GM21360 (cell line): ENCODE measurements around the gene BAIAP2L2.

Experiments used
- ATAC-seq: cut with Tn5 transposase; IDR thresholded peaks from one replicate; pipeline ENCODE4 v1.9.1; 2021; ENCODE audit warnings: mild to moderate bottlenecking, moderate library complexity; ENCODE audit not compliant: unreplicated experiment

BAIAP2L2 gene

DNA sequence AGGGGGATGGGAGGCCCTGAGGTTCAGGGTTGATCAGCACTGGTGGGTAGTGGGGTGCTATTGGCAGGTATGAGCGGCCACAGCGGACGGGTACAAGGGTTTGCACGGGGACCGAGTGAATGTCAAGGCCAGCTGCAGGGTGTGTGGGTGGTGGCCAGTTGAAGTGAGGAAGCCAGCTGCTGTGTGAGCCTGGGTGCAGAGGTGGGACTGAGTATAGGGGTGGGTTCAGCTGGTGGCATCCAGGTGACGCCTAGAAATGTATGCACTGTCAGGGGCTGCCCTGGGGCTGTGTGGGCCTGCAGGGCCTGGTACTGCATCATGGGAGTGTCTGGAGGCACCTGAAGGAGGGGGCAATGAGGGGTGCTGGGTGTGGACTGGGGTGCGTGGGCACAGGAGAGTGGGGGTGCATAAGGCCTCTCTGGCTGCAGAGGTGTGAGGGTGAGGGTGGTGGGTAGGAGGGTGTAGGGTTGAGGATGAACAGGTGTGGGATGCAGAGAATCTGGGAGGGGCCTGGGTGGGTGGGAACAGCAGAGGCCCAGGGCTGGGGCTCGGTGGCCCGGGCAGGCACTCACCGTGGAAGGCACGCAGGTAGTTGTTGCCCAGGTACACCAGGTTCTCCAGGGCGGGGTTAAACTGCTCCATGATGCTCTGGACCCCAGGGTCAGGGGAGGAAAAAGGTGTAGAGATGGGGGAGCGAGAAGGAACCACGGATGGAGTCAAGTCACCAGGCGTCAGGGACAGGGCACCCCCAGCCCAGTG lies 1.7 kb downstream of the BAIAP2L2 start:
- no peak for ATAC-seq

DNA sequence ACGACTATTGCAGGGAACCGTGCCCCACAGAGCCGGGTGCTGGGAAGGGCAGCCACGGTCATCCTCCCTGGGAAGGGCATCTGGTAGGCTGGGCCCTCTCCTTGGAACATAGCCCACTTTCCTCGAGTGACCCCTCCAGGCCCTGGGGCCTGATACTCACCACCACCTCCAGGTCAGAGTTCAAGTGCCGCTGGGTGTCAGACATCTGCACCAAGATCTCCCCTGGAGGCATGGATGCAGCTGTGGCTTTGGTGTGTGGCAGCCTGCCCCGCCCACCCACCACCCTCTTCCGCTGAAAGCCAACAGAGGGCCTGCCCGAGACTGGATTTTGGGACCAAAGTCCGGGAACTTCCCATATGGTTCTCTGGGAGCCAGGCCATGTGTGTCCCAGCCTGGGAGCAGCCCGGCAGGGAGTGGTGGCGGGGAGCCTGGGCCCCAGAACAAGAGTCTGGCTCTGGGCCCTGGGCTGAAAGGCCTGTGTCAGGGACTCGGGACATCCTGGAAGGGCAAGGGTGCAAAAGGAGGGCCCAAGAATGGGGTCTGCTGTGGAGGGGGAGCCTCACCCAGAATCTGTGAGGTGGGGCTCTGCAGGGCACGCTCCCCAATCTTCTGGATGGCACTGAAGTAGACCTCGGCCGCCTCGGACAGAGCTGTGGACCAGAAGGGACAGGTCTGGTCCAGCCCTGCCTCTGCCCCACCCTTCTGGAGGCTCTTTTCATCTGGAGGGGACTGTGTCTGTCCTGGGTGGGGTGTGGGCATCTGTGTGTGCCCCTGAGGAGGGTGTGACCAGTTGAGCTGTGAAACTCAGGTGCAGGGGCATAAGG lies 2.6 kb downstream of the BAIAP2L2 start:
- no peak for ATAC-seq

DNA sequence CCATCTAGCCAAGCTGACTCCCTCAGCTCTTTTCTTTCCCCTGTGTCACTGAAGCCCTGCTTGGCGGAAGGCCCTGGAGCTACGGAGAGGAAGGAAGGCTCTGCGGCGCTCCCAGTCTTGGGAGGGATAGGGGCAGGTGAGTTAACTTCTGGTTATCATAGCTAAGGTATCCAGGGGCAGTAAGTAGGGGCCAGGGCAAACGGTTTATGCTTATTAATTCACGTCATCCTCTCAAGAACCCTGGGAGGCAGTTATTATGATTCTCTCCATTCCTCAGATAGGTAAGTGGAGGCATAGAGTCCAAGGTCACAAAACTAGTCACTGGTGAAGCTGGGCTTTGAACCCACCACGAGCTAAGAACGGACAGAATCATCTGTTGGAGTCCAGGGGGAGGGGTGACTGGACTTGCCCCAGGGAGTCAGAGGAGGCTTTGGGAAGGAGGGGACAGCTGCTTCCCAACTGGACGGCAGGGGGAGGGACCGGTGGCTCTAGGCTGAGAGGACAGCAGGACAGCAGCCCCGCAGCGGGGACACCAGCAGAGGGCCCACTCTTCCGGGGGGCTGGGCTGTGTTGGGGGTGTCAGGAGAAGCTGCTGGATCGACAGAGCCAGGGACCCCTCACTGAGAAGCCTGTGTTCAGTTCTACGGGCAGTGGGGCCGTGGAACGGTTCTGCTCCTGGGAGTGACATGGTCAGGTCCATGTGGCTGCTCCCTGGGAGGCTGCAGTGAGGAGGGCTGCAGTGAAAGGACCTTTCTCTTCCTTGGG lies 3.5 kb downstream of the BAIAP2L2 start:
- no peak for ATAC-seq

DNA sequence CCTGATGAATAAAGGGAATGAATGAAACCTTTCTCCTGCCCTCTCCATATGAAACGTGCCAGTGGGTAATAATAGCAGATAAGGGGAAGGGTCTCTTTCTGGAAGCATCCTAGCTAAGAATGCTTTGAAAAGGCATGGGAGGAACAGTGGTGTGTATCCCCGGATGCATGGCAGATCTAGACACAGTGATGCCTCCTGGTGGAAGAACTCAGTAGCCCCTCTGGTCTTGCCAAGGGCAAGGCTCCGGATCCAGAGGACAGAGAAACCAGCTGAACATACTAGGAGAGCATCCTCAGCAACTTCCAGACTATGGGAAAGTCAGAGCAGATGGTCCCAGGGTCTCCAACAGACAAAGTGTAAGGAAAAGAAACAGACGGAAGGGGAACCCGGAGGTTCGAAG lies 6.4 kb downstream of the BAIAP2L2 start:
- ATAC-seq: no peak

DNA sequence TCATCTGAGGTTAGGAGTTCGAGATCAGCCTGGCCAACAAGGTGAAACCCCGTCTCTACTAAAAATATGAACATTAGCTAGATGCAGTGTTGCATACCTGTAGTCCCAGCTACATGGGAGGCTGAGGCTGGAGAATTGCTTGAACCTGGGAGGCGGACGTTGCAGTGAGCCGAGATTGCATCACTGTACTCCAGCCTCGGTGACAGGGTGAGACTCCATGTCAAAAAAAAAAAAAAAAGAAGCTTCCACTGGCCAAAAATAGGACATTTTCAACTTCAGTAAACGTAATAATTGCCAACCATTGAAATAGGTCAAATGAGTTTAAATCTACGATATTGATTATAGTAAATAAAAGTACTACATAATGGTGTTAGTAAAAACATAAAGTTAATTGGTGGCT lies 6.8 kb downstream of the BAIAP2L2 start:
- ATAC-seq: no peak

DNA sequence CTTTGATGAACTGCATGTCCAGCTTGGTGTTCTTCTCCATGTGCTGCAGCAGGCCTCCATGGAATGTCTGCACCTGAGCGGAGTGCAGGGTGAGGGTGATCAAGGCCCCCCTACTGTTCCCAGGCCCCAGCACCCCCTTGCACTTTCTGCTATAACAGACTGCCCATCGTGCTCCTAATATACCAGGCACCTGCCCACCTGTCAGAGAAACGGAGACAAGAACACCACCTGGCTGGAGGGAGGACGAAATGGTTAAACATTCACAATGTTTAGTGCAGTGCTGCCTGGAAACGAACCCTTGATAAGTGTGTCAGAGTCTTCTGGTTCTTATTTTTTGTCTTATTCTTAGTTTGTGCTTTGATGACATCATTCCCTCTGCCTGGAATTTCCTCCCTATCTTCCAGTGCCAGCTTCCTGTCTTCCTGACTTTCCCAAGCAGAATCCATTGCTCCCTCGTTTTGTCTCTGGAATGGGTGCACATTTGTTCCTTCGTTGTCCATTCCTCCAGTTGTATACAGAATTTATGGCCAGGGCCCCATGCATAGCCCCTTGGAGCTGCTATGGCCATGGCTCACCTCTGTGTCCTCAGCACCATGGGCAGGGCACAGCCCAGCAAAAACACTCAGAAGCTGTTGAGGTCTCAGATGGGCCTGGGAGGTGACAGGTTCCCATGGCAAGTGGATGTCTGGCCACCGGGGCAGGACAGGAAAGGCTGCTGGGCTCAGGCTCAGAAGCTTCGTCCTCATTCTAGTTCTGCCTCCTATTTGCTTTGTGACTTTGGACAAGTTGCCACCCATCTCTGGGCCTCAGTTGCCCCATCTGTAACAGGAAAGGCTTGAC lies 11.9 kb downstream of the BAIAP2L2 start:
- ATAC-seq: no peak

- ATAC-seq: no peak
Measured at GRCh38 chr22:38097557-38098409, 12.7 kb downstream of the BAIAP2L2 start.

- ATAC-seq: no peak
Measured at GRCh38 chr22:38097058-38097457, 13.4 kb downstream of the BAIAP2L2 start.

GRCh38 chr22:38089474-38089851 lies 21.0 kb downstream of the BAIAP2L2 start:
- ATAC-seq: no peak

GRCh38 chr22:38088629-38089473 lies 21.6 kb downstream of the BAIAP2L2 start:
- ATAC-seq: no peak

- ATAC-seq: no peak
Measured at GRCh38 chr22:38087855-38088254, 22.6 kb downstream of the BAIAP2L2 start.

GRCh38 chr22:38086942-38087341 lies 23.5 kb downstream of the BAIAP2L2 start:
- ATAC-seq: no peak

GRCh38 chr22:38086001-38086845 lies 24.3 kb downstream of the BAIAP2L2 start:
- no peak for ATAC-seq

GRCh38 chr22:38085501-38085900 lies 25.0 kb downstream of the BAIAP2L2 start:
- ATAC-seq: no peak

- no peak for ATAC-seq
Measured at GRCh38 chr22:38085056-38085455, 25.4 kb downstream of the BAIAP2L2 start.

GRCh38 chr22:38083931-38084631 lies 26.4 kb downstream of the BAIAP2L2 start, which contains the start of gene SLC16A8:
Gene SLC16A8, minus strand, starts transcription at chr22:38084184. Its CDS starts 1,311 bp downstream, at chr22:38082873.
- ATAC-seq: no peak
